Type B pancreatic cell (in vitro differentiated cells): Measurements from ENCODE around the gene ALLC. TPM values are rescaled to one million over a fixed set of nuclear protein-coding genes. Genes with fewer than 3 reads are reported as not detected.
A peak's percentile ranks its signal among the peaks of the same experiment; 100 is the strongest.

Experiments
- DNase-seq: peaks from one replicate; pipeline ENCODE4 v3.0.0; 2021; ENCODE audit warnings: mixed read lengths; ENCODE audit not compliant: unreplicated experiment; ENCODE audit errors: extremely low spot score
- H3K27ac Mint-ChIP-seq: 2 replicates; pipeline ENCODE4 v1.8.0; 2021; ENCODE audit warnings: mild to moderate bottlenecking, mixed read lengths
- H3K27me3 Mint-ChIP-seq: 2 replicates; pipeline ENCODE4 v1.8.0; 2021; ENCODE audit warnings: mixed read lengths
- H3K36me3 Mint-ChIP-seq: 2 replicates; pipeline ENCODE4 v1.8.0; 2021; ENCODE audit warnings: mixed read lengths
- H3K4me1 Mint-ChIP-seq: one replicate; pipeline ENCODE4 v1.8.0; 2021; ENCODE audit warnings: mixed read lengths; ENCODE audit not compliant: unreplicated experiment
- H3K4me3 Mint-ChIP-seq: 2 replicates; pipeline ENCODE4 v1.8.0; 2021; ENCODE audit warnings: mild to moderate bottlenecking, mixed read lengths
- H3K9me3 Mint-ChIP-seq: 2 replicates; pipeline ENCODE4 v1.8.0; 2021; ENCODE audit warnings: mixed read lengths
- total RNA-seq: library from RNA; stranded (reverse); gene quantifications from 2 replicates; pipeline ENCODE4 v1.2.1, GENCODE V29; 2021; ENCODE audit warnings: low replicate concordance
- TF ChIP-seq, protein P1 (sequence below): fragments of 200-600 bp; sonication (generic); conservative IDR thresholded peaks from 2 replicates; pipeline ENCODE4 v1.5.0; 2021; ENCODE audit warnings: antibody characterized with exemption, mild to moderate bottlenecking

Gene ALLC
- total RNA-seq, 1 donor from 2014 or later = not detected

DNA sequence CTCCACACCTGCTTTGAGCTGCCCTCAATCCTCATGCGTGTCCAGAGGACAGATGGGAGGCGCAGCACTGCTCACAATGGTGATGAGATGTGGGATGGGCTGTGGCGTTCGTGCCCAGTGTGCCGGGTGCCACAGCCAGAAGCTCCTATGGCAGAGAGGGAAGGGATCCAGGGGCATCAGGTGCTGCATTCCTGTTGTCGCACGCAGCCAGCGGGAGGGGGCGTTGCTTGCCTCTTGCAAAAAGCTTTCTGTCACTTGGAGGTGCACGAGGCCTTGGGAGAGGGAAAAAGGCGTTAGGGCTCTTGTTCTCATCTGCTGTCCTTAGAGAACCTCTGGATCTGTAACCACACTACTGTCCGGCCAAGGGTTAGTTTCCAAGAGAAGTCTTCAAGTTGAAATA lies 29.2 kb upstream of the ALLC start:
- Mint-ChIP-seq H3K27me3 (peaks cover 3% of the 10 kb centered on the region), H3K9me3 (no peaks in the 10 kb centered on the region), H3K27ac (no peak overlapping the region), H3K4me3 (no peak overlapping the region), H3K36me3 (no peaks in the 10 kb centered on the region), H3K4me1 (no peaks in the 10 kb centered on the region)
- DNase-seq = peak; percentile 53
- TF ChIP-seq, protein P1, sequence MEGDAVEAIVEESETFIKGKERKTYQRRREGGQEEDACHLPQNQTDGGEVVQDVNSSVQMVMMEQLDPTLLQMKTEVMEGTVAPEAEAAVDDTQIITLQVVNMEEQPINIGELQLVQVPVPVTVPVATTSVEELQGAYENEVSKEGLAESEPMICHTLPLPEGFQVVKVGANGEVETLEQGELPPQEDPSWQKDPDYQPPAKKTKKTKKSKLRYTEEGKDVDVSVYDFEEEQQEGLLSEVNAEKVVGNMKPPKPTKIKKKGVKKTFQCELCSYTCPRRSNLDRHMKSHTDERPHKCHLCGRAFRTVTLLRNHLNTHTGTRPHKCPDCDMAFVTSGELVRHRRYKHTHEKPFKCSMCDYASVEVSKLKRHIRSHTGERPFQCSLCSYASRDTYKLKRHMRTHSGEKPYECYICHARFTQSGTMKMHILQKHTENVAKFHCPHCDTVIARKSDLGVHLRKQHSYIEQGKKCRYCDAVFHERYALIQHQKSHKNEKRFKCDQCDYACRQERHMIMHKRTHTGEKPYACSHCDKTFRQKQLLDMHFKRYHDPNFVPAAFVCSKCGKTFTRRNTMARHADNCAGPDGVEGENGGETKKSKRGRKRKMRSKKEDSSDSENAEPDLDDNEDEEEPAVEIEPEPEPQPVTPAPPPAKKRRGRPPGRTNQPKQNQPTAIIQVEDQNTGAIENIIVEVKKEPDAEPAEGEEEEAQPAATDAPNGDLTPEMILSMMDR = peak; percentile 20

DNA sequence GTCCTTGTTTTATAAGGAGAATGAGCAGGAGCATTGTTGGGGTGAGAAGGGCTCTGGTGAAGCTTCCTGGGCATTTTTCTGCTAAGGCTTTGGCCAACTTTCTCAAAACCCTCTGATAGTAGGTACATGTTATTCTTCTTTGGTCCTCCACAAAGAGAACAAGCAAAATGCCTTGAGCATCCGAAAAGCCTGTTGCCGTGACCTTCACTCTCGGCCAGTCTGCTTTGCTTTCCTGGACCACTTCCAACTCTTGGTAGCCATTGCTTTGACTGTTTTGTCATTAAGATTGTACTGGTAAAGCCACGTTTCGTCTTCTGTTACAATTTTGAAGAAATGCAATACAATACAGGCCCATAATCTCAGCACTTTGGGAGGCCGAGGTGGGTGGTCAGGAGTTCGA lies 27.4 kb upstream of the ALLC start:
- H3K27ac Mint-ChIP-seq = no peak overlapping the region
- H3K4me3 Mint-ChIP-seq = no peak overlapping the region
- no peaks in the 10 kb centered on the region for H3K9me3 Mint-ChIP-seq
- H3K4me1 Mint-ChIP-seq = peaks cover under 1% of the 10 kb centered on the region
- TF ChIP-seq, protein P1 = no peak
- H3K36me3 Mint-ChIP-seq = no peaks in the 10 kb centered on the region
- H3K27me3 Mint-ChIP-seq = peaks cover 5% of the 10 kb centered on the region
- peak; percentile 29 for DNase-seq

DNA sequence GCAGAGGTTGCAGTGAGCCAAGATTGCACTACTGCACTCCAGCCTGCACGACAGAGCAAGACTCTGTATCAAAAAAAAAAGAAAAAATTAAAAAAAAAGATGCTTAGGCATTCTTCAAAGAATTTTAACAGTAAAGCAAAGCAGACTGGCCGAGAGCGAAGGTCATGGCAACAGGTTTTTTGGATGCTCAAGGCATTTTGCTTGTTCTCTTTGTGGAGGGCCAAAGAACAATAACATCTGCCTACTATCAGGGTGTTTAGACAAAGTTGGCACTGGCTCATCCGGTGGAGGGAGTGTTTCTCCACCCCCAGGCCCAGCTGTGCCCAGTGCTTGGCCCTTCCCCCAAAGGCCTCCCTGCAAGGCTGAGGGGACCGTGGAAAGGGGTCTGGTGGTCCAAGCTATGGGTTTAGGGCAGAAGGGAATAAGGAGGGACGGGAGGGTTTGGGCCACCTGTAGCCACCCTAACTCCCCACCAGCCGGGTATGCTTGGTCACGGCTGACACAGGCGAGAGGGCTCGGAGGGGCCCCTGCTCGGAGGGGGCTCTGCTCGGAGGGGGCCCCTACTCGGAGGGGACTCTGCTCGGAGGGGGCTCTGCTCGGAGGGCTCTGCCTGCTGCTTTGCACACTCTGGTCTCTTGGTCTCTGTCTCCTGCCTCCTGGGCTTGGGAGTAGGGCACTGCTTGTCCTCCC lies 26.7 kb upstream of the ALLC start:
- no peaks in the 10 kb centered on the region for H3K9me3 Mint-ChIP-seq
- peak; percentile 64 for DNase-seq
- TF ChIP-seq, protein P1 = no peak
- H3K27me3 Mint-ChIP-seq = peaks cover 8% of the 10 kb centered on the region
- H3K4me1 Mint-ChIP-seq = peaks cover 4% of the 10 kb centered on the region
- no peak overlapping the region for H3K27ac Mint-ChIP-seq
- no peak overlapping the region for H3K4me3 Mint-ChIP-seq
- no peaks in the 10 kb centered on the region for H3K36me3 Mint-ChIP-seq

DNA sequence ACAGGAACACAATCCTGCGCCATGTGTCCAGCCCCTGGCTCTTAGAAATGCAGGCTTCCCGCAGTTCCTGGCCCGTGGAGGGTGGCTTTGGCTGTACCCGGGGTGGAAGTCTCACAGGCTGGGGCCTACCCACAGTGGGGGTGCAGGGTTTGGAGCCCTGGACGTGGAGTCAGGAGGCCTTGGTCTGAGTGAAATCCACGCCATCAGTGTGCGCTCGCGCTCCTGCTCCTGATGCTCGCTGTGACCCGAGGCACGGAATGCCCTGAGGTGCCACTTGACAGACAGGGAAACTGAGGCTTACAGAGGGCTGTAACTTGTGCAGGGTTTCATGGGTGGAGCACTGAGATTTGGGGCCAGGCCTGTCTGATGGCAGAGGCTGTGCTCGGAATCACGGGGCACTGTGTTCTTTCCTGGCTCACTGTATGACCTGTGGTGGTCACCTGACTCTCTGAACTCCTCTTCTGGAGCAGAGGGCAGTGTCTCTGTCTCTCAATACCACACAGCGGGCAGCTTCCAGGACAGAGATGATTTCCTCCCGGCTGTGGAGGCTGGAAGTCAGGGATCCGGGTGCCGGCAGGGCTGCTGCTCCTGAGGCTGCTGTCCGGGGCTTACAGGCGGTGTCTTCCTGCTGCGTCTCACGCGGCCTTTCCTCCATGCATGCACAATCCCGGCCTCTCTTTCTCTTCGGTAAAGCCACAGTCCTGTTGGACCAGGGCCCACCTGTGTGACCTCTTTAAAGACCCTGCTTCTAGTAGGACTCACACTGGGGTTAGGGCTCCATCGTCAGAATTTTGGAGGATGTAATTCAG lies 25.9 kb upstream of the ALLC start:
- DNase-seq = peak; percentile 47
- H3K27ac Mint-ChIP-seq = no peak overlapping the region
- peaks cover 4% of the 10 kb centered on the region for H3K4me1 Mint-ChIP-seq
- H3K9me3 Mint-ChIP-seq = no peaks in the 10 kb centered on the region
- peaks cover 12% of the 10 kb centered on the region for H3K27me3 Mint-ChIP-seq
- no peak overlapping the region for H3K4me3 Mint-ChIP-seq
- H3K36me3 Mint-ChIP-seq = no peaks in the 10 kb centered on the region
- TF ChIP-seq, protein P1 = no peak

DNA sequence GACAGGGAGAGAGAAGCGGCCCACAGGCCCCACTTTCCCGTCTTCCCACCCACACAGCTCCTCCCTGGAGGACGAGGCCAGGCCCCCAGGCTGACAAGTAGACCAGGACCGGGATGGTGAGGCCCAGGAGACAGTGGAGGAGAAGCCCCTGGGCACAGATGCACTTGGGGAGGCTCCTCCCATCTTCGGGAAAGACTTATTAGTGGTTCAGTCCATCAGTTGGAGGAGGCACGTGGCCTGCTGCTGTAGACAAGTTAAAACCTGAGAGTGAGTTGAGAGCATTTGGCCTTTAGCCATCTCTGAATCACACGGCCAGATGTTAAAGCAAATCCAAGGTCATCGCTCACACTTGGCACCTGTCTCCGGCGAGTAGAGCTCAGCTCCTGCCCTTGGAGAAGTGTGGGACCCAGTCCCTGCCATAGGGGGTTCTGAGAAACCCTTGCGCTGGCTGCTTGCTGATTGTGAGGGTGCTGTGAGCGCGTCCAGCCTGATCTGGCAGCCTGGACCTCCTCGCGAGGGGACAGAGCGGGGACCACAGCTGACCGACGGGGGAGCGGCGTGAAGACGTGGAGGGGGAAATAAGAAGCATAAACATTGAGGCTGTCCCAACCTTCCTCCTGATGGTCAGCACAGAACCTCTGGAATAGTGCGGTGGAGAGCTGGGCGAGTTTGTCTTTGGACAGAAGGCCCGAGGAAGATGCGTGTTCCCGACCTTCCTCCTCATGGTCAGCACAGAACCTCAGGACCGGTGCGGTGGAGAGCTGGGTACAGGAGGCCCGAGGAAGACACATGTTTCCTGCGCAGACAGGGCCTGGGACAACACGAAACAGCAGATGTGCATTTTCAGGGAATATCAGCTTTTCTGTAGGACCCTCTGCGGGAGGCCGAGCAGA lies 24.7 kb upstream of the ALLC start:
- no peaks in the 10 kb centered on the region for H3K36me3 Mint-ChIP-seq
- peak; percentile 58 for DNase-seq
- no peak overlapping the region for H3K27ac Mint-ChIP-seq
- H3K27me3 Mint-ChIP-seq = peaks cover 12% of the 10 kb centered on the region
- peaks cover 4% of the 10 kb centered on the region for H3K4me1 Mint-ChIP-seq
- H3K9me3 Mint-ChIP-seq = no peaks in the 10 kb centered on the region
- H3K4me3 Mint-ChIP-seq = no peak overlapping the region
- TF ChIP-seq, protein P1 = no peak
